ENCODE data around the gene ARF5. TPM values are rescaled to one million over a fixed set of nuclear protein-coding genes. Genes with fewer than 3 reads are reported as not detected.

The ARF5 gene
- total RNA-seq, 4 donors from 2014 or later = 76.3 to 202 (median 156) TPM

DNA sequence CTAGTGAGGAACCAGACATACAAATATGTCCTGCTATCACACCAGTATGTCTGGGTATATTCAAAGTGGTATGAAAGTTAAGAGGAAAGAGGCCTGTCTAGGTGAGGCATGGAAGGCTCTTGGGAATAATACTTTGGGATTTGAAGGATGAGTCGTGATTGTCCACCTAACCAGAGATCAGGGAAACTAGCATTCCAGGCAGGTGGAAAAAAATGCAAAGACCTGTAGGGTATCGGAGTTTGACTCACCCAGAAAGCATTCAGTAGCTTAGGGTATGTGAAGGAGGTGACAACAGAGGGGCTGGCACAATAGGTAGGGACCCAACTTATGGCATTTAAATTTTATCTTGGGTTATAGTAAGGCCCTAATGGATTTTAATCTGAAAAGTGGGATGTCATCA, 1.9 kb upstream of the ARF5 start:
- no peaks in the 10 kb centered on the region for H3K27me3 ChIP-seq
- peak overlapping the region; percentile 87 to 99 (median 91) for H3K27ac ChIP-seq
- H3K4me3 ChIP-seq = no peak overlapping the region
- DNase-seq = no peak
- H3K9me3 ChIP-seq = no peaks in the 10 kb centered on the region
- in situ Hi-C loops (cut with MboI; ENCODE audit: low sequenced_read_pairs in 4 of 4) = loop anchor here in 1 of 4 donors (25.0 kb wide), 1 partner anchor 199 kb away; the partner anchor contains the start of gene ZNF800
- intact Hi-C loops (cut with DNase I; ENCODE audit: low total_unique reads) = loop anchor here (5.0 to 10.0 kb wide), 2 partner anchors 446 to 868 kb away; partner anchors contain the start of genes HILPDA and LRRC4
- H3K36me3 ChIP-seq = peaks cover 0 to 32% of the 10 kb centered on the region in 2 donors
- H3K4me1 ChIP-seq = peaks cover 52 to 57% of the 10 kb centered on the region in 2 donors
- ATAC-seq = no peak
- no peak for TF ChIP-seq POLR2A (IDR thresholded peaks at IDR 0.05)
- TF ChIP-seq, protein P1, sequence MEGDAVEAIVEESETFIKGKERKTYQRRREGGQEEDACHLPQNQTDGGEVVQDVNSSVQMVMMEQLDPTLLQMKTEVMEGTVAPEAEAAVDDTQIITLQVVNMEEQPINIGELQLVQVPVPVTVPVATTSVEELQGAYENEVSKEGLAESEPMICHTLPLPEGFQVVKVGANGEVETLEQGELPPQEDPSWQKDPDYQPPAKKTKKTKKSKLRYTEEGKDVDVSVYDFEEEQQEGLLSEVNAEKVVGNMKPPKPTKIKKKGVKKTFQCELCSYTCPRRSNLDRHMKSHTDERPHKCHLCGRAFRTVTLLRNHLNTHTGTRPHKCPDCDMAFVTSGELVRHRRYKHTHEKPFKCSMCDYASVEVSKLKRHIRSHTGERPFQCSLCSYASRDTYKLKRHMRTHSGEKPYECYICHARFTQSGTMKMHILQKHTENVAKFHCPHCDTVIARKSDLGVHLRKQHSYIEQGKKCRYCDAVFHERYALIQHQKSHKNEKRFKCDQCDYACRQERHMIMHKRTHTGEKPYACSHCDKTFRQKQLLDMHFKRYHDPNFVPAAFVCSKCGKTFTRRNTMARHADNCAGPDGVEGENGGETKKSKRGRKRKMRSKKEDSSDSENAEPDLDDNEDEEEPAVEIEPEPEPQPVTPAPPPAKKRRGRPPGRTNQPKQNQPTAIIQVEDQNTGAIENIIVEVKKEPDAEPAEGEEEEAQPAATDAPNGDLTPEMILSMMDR (IDR thresholded peaks at IDR 0.05 in 4 of 5, conservative IDR thresholded peaks at IDR 0.05 in 1 of 5) = no peak

DNA sequence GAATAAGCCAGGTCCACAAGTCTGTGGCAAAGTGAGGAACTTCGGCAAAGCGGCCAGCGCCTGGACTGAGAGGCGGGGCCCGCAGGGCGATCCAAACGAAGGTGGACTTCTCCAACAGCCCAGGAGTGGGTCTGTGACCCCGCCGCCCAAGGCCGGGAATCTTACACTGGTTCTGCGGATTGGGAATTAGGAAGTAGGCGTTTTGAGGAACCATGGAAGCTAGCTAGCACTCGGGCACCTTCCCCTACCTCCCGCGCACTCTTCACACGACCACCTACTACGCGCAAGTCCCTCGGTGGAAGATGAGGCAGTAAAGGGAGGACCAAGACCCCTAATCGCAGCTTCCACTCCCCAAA, 570 bp upstream of the ARF5 start:
- peaks cover 40 to 44% of the 10 kb centered on the region in 2 donors for H3K4me1 ChIP-seq
- no peak for ATAC-seq

GRCh38 chr7:127588697-127589482, 679 bp downstream of the ARF5 start:
- ATAC-seq (peak; percentile 37 to 38), DNase-seq (peak; percentile 24 to 55)
- intact Hi-C loops (cut with DNase I; ENCODE audit: low total_unique reads) = loop anchor here (1.0 to 10.0 kb wide), 3 partner anchors 62 to 866 kb away; partner anchors contain the start of genes HILPDA and LRRC4
- Histone ChIP-seq H3K4me1 (peaks cover 28 to 32% of the 10 kb centered on the region in 2 donors), H3K9me3 (no peaks in the 10 kb centered on the region), H3K36me3 (peaks cover 0 to 23% of the 10 kb centered on the region in 2 donors), H3K27me3 (no peaks in the 10 kb centered on the region), H3K27ac (peak overlapping the region; percentile 91 to 99 (median 96)), H3K4me3 (peak overlapping the region; percentile 81 to 99 (median 94))
- in situ Hi-C loops (cut with MboI; ENCODE audit: low sequenced_read_pairs in 4 of 4) = loop anchor here in 1 of 4 donors (25.0 kb wide), 1 partner anchor 202 kb away; the partner anchor contains the start of gene ZNF800
- no peak for TF ChIP-seq POLR2A (IDR thresholded peaks at IDR 0.05)
- TF ChIP-seq, protein P1 (IDR thresholded peaks at IDR 0.05 in 4 of 5, conservative IDR thresholded peaks at IDR 0.05 in 1 of 5) = peak in 2 of 5 experiments; percentile 18 to 40

More for the DNA sequence above, 570 bp upstream of the ARF5 start:
- no peaks in the 10 kb centered on the region for H3K27me3 ChIP-seq
- H3K9me3 ChIP-seq = no peaks in the 10 kb centered on the region
- intact Hi-C loops (cut with DNase I; ENCODE audit: low total_unique reads) (loop anchor here (1.0 to 10.0 kb wide), 3 partner anchors 64 to 867 kb away; partner anchors contain the start of genes HILPDA and LRRC4), in situ Hi-C loops (cut with MboI; ENCODE audit: low sequenced_read_pairs in 4 of 4) (loop anchor here in 1 of 4 donors (25.0 kb wide), 1 partner anchor 200 kb away; the partner anchor contains the start of gene ZNF800)
- peak overlapping the region; percentile 81 to 99 (median 94) for H3K4me3 ChIP-seq
- no peak for DNase-seq
- no peak for TF ChIP-seq POLR2A (IDR thresholded peaks at IDR 0.05)
- TF ChIP-seq, protein P1 (IDR thresholded peaks at IDR 0.05 in 4 of 5, conservative IDR thresholded peaks at IDR 0.05 in 1 of 5) = no peak
- peak overlapping the region; percentile 91 to 99 (median 96) for H3K27ac ChIP-seq
- peaks cover 0 to 27% of the 10 kb centered on the region in 2 donors for H3K36me3 ChIP-seq

DNA sequence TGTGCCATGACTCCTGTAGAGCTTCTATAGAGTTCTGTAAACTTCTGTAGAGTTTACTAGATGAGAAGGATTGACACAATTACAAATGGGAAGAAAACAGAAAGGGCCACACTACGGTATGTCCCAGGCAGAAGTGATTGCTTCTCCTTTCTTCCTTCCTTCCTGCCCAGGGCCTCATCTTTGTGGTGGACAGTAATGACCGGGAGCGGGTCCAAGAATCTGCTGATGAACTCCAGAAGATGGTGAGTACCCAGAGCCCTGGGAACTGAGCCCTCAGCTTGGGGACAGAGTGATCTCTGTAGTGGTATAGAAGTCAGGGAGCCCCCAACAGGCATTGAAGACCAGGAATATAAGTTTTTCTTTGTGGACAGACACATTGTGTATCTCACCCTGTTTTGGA, 1.7 kb downstream of the ARF5 start:
- DNase-seq (no peak), ATAC-seq (no peak)
- H3K9me3 ChIP-seq = no peaks in the 10 kb centered on the region
- peaks cover 0 to 23% of the 10 kb centered on the region in 2 donors for H3K36me3 ChIP-seq
- H3K4me1 ChIP-seq = peaks cover 18 to 22% of the 10 kb centered on the region in 2 donors
- no peaks in the 10 kb centered on the region for H3K27me3 ChIP-seq
- in situ Hi-C loops (cut with MboI; ENCODE audit: low sequenced_read_pairs in 4 of 4) (loop anchor here in 2 of 4 donors (10.0 to 25.0 kb wide), 2 partner anchors 55 to 203 kb away; partner anchors contain the start of gene ZNF800 (in 1 of the 2)), intact Hi-C loops (cut with DNase I; ENCODE audit: low total_unique reads) (loop anchor here (5.0 to 10.0 kb wide), 2 partner anchors 442 to 865 kb away; partner anchors contain the start of genes HILPDA and LRRC4)
- no peak overlapping the region for H3K4me3 ChIP-seq
- no peak overlapping the region for H3K27ac ChIP-seq
- no peak for TF ChIP-seq POLR2A (IDR thresholded peaks at IDR 0.05)
- TF ChIP-seq, protein P1 (IDR thresholded peaks at IDR 0.05 in 4 of 5, conservative IDR thresholded peaks at IDR 0.05 in 1 of 5) = no peak
